Heart left ventricle (tissue), 13 donors: Measurements from ENCODE around the gene USH1G.

Source experiments
- CTCF ChIP-seq, 12 donors: fragments of 200-600 bp; sonication (generic) in 4 of 12; IDR thresholded peaks; one replicate each; pipeline versions ENCODE4 v1.5.0 to v1.8.0; 2018 to 2022; ENCODE audit warnings: antibody characterized with exemption in 12 of 12, mild to moderate bottlenecking in 5 of 12
- POLR2A ChIP-seq, 2 donors: fragments of 450-650 bp; IDR thresholded peaks; one replicate each; pipeline ENCODE4 v1.6.1; 2017; ENCODE audit warnings: antibody characterized with exemption in 2 of 2, mild to moderate bottlenecking in 2 of 2, moderate library complexity in 2 of 2
- donor health status: ischemic (EF 13 %, LVEDD 7.1; RV severe dilation, severe dysfunction).
- donor health status: DM: no; HTN: yes; CAD: no.
- donor health status: DM: no; HTN: no; CAD: no.
- donor health status: ischemic (EF 25% LVEDD 6.9; RV normal size, moderate dysfunction).
- donor health status: ischemic (EF 25% LVEDD 5.7; RV mildly dilated, moderate dysfunction).
- donor health status: ischemic (EF 35%, LVEDD 5.7; RV mildly dilated, moderate dysfunction).
- donor health status: nonischemic (EF 11% LVEDD 7.7; RV severe dilation, severe dysfunction).
- donor health status: DM: yes; HTN: yes; CAD: no.
- donor health status: PGD.
- donor health status: ischemic (EF 29% LVEDD 5.4; RV normal size, mild dysfunction).
- donor health status: nonischemic (EF 23%, LVEDD 6.1; RV moderate dilation, normal function).

GRCh38 chr17:74920642-74921025 lies 2.4 kb downstream of the USH1G start:
- TF ChIP-seq CTCF (IDR thresholded peaks at IDR 0.05) (no peak), POLR2A (IDR thresholded peaks at IDR 0.05) (no peak)
